D721Med (cell line): ENCODE measurements around the gene PLPPR4.

Experiments
- DNase-seq: peaks from one replicate; pipeline ENCODE4 v3.0.0; 2011; ENCODE audit warnings: low spot score; ENCODE audit not compliant: insufficient read length
- FAIRE-seq: peaks from 2 replicates; lab custom pipeline; 2011; peaks lifted over from hg19 to GRCh38; lab: Jason Lieb, UNC
- CTCF ChIP-seq: IDR thresholded peaks from 2 replicates; pipeline ENCODE4 v1.5.1; 2012; ENCODE audit warnings: mild to moderate bottlenecking, control low read depth; ENCODE audit not compliant: insufficient read depth; ENCODE audit errors: missing control alignments

The PLPPR4 gene

GRCh38 chr1:99228153-99228552 lies 36.1 kb upstream of the PLPPR4 start:
- no peak for TF ChIP-seq CTCF
- no peak for DNase-seq
- no peak for FAIRE-seq

- DNase-seq (no peak), FAIRE-seq (no peak)
- no peak for TF ChIP-seq CTCF
Measured at GRCh38 chr1:99229122-99229521, 35.2 kb upstream of the PLPPR4 start.

GRCh38 chr1:99230695-99231094 lies 33.6 kb upstream of the PLPPR4 start:
- TF ChIP-seq CTCF = no peak
- FAIRE-seq (no peak), DNase-seq (no peak)

GRCh38 chr1:99232172-99232571 lies 32.1 kb upstream of the PLPPR4 start:
- FAIRE-seq = no peak
- no peak for DNase-seq
- TF ChIP-seq CTCF = no peak

GRCh38 chr1:99233446-99233845 lies 30.8 kb upstream of the PLPPR4 start:
- DNase-seq = no peak
- no peak for TF ChIP-seq CTCF
- FAIRE-seq = no peak

GRCh38 chr1:99236756-99237155 lies 27.5 kb upstream of the PLPPR4 start:
- no peak for DNase-seq
- FAIRE-seq = no peak
- TF ChIP-seq CTCF = no peak

- FAIRE-seq (no peak), DNase-seq (no peak)
- no peak for TF ChIP-seq CTCF
Measured at GRCh38 chr1:99239690-99240089, 24.6 kb upstream of the PLPPR4 start.
